K562 (cell line): ENCODE measurements around the gene BICDL1.
"Not testable (repeated sequence)": the region's sequence is repeated elsewhere in the genome, so short reads cannot be mapped to it uniquely, and the experiment has no call there.

Source experiments
- L3MBTL2 ChIP-seq: fragments of 450-650 bp; IDR thresholded peaks from 2 replicates; pipeline ENCODE4 v1.6.1; 2016; ENCODE audit warnings: mild to moderate bottlenecking, moderate library complexity
- MED1 ChIP-seq: sonication (generic); formaldehyde crosslinking; IDR thresholded peaks from 2 replicates; pipeline ENCODE4 v1.8.1; 2023; ENCODE audit warnings: missing genetic modification reagents, borderline replicate concordance
- ZFP36 ChIP-seq: fragments of 150-350 bp; IDR thresholded peaks from 2 replicates; pipeline ENCODE4 v1.6.1; 2018; ENCODE audit warnings: low read length, low read depth; ENCODE audit not compliant: partially characterized antibody
- ZNF232 ChIP-seq: sonication (generic); formaldehyde crosslinking; IDR thresholded peaks from 2 replicates; pipeline ENCODE4 v1.8.0; 2022; ENCODE audit warnings: mild to moderate bottlenecking, missing genetic modification reagents
- ZNF436 ChIP-seq: fragments of 250-450, 450-650 bp; sonication (Bioruptor Pico); formaldehyde crosslinking; IDR thresholded peaks from 2 replicates; pipeline ENCODE4 v1.7.0; 2020; ENCODE audit warnings: mild to moderate bottlenecking
- ZNF695 ChIP-seq: fragments of 450-650 bp; formaldehyde crosslinking; IDR thresholded peaks from 2 replicates; pipeline ENCODE4 v1.4.0; 2020; ENCODE audit warnings: mild to moderate bottlenecking, moderate library complexity
- TF ChIP-seq, protein P1 (sequence below): sonication (generic); formaldehyde crosslinking; IDR thresholded peaks from 2 replicates; pipeline ENCODE4 v1.9.0; 2022; ENCODE audit warnings: mild to moderate bottlenecking, missing genetic modification reagents
- TF ChIP-seq, protein P2 (sequence below): fragments of 250-450 bp; sonication (Bioruptor Pico); IDR thresholded peaks from 2 replicates; pipeline ENCODE4 v1.4.0; 2020; ENCODE audit warnings: mild to moderate bottlenecking
- TF ChIP-seq, protein P3 (sequence below): sonication (generic); formaldehyde crosslinking; IDR thresholded peaks from 2 replicates; pipeline ENCODE4 v1.8.1; 2023; ENCODE audit warnings: mild to moderate bottlenecking, missing genetic modification reagents

DNA sequence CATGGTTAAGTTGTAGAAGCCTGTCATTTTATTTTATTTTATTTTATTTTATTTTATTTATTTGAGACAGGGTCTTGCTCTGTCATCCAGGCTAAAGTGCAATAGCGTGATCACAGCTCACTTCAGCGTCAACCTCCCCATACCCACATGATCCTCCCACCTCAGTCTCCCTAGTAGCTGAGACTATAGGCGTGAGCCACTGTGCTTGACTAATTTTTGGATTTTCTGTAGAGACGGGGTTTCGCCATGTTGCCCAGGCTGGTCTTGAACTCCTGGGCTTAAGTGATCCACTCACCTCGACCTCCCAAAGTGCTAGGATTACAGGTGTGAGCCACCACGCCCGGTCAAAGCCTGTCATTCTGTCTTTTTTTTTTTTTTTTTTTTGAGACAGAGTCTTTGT lies 8.3 kb upstream of the BICDL1 start:
- TF ChIP-seq MED1; ZNF232 (CRISPR knock-in tag); ZNF436 (CRISPR knock-in tag); L3MBTL2; ZNF695 (CRISPR knock-in tag); ZFP36: not testable (repeated sequence)
- TF ChIP-seq, protein P1, sequence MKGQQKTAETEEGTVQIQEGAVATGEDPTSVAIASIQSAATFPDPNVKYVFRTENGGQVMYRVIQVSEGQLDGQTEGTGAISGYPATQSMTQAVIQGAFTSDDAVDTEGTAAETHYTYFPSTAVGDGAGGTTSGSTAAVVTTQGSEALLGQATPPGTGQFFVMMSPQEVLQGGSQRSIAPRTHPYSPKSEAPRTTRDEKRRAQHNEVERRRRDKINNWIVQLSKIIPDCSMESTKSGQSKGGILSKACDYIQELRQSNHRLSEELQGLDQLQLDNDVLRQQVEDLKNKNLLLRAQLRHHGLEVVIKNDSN = not testable (repeated sequence)
- TF ChIP-seq, protein P2, sequence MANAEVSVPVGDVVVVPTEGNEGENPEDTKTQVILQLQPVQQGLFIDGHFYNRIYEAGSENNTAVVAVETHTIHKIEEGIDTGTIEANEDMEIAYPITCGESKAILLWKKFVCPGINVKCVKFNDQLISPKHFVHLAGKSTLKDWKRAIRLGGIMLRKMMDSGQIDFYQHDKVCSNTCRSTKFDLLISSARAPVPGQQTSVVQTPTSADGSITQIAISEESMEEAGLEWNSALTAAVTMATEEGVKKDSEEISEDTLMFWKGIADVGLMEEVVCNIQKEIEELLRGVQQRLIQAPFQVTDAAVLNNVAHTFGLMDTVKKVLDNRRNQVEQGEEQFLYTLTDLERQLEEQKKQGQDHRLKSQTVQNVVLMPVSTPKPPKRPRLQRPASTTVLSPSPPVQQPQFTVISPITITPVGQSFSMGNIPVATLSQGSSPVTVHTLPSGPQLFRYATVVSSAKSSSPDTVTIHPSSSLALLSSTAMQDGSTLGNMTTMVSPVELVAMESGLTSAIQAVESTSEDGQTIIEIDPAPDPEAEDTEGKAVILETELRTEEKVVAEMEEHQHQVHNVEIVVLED = not testable (repeated sequence)
- TF ChIP-seq, protein P3, sequence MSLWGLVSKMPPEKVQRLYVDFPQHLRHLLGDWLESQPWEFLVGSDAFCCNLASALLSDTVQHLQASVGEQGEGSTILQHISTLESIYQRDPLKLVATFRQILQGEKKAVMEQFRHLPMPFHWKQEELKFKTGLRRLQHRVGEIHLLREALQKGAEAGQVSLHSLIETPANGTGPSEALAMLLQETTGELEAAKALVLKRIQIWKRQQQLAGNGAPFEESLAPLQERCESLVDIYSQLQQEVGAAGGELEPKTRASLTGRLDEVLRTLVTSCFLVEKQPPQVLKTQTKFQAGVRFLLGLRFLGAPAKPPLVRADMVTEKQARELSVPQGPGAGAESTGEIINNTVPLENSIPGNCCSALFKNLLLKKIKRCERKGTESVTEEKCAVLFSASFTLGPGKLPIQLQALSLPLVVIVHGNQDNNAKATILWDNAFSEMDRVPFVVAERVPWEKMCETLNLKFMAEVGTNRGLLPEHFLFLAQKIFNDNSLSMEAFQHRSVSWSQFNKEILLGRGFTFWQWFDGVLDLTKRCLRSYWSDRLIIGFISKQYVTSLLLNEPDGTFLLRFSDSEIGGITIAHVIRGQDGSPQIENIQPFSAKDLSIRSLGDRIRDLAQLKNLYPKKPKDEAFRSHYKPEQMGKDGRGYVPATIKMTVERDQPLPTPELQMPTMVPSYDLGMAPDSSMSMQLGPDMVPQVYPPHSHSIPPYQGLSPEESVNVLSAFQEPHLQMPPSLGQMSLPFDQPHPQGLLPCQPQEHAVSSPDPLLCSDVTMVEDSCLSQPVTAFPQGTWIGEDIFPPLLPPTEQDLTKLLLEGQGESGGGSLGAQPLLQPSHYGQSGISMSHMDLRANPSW (CRISPR knock-in tag) = not testable (repeated sequence)
